ENCODE measurements around the gene EPB41L1. TPM values are rescaled to one million over a fixed set of nuclear protein-coding genes. Genes with fewer than 3 reads are reported as not detected.

The EPB41L1 gene
- total RNA-seq, 1 donor, result 9.1 TPM

DNA sequence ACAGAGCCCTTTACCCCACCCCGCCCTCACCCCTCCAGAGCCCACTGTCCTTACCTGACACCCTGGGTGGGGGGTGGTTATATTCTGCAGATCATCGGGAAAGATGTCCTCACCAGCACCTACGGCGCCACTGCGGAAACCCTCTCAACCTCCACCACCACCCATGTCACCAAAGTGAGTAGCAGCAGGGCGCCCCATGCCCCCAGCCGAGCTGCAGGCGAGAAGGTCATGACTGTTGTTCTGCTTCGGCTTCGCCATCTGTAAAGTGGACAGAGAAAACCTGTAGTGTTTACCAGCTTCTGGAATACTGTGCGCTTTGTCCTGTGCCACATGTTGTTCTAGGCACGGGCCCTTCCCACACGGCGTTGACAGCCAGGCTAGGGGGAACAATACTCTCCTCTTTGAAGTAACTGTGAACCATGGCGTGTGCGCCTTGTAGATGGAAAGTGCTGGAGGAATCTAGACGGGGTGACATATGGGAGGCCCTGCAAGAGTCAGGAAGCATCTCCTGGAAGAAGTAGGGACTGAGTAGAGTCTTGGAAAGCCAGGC lies 65.2 kb downstream of the EPB41L1 start:
- H3K4me3 ChIP-seq (ENCODE audit: low read depth, low read length), result no peak overlapping the region
- no peak for DNase-seq (ENCODE audit: low read depth)
- TF ChIP-seq, protein P1, sequence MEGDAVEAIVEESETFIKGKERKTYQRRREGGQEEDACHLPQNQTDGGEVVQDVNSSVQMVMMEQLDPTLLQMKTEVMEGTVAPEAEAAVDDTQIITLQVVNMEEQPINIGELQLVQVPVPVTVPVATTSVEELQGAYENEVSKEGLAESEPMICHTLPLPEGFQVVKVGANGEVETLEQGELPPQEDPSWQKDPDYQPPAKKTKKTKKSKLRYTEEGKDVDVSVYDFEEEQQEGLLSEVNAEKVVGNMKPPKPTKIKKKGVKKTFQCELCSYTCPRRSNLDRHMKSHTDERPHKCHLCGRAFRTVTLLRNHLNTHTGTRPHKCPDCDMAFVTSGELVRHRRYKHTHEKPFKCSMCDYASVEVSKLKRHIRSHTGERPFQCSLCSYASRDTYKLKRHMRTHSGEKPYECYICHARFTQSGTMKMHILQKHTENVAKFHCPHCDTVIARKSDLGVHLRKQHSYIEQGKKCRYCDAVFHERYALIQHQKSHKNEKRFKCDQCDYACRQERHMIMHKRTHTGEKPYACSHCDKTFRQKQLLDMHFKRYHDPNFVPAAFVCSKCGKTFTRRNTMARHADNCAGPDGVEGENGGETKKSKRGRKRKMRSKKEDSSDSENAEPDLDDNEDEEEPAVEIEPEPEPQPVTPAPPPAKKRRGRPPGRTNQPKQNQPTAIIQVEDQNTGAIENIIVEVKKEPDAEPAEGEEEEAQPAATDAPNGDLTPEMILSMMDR (IDR thresholded peaks at IDR 0.05; ENCODE audit: insufficient read depth, low read depth, low read length), result no peak

DNA sequence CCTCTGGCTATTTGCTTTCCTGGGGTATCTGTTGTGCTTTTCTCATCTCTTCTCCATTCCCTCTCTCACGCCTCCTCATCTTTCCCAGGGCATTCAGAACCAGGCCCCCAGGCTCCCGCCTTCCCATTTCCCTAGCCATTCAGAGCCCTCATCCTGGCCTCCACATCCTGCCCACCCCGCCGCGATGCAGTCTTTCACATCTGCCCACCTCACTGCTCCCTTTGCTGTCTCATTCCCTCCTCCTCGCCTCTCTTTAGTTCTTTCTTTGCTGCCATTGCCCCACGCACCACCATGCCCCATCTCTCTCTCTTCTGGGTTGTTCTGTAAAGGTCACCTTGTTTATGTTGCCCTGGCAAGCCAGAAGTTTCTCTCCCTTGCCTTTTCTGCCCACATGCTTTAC lies 71.1 kb downstream of the EPB41L1 start:
- TF ChIP-seq, protein P1 (IDR thresholded peaks at IDR 0.05; ENCODE audit: insufficient read depth, low read depth, low read length), result no peak
- H3K4me3 ChIP-seq (ENCODE audit: low read depth, low read length), result no peak overlapping the region
- no peak for DNase-seq (ENCODE audit: low read depth)

DNA sequence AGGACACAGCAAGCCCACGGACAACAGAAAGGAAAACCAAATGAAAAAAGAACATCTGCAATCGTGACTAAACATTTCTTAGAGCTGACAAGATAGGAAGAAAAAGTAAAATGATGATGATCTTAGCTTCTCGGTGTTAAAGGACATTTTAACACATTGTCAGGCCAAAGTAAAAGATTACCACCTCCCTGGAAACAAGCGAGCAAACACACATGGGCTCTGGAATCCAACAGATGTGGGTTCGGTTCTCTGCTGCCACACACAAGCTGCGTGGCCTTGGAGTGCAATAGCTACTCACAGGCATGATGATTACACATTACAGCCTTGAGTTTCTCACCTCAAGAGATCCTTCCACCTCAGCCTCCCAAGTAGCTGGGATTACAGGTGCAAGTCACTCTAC lies 74.2 kb downstream of the EPB41L1 start:
- TF ChIP-seq, protein P1 (IDR thresholded peaks at IDR 0.05; ENCODE audit: insufficient read depth, low read depth, low read length), result no peak
- no peak overlapping the region for H3K4me3 ChIP-seq (ENCODE audit: low read depth, low read length)
- no peak for DNase-seq (ENCODE audit: low read depth)

DNA sequence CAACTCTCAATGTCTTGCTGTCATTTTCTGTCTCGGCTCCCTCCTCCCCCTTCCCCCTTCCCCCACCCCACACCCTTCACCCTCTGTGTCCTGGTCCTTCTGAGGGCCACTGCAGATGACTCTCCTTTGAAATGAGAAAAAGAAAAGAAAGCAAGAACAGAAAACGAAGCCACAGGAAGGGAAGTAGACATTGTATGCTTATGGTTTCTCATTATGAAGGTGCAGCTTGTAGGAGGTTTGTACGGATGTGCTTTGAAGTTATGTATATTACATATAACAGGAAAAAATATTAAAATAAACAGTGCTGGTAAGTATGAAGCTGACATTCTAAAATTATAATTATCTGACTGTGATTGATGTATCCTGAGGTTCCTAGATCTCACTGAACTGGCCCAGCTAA lies 75.5 kb downstream of the EPB41L1 start:
- TF ChIP-seq, protein P1 (IDR thresholded peaks at IDR 0.05; ENCODE audit: insufficient read depth, low read depth, low read length), result no peak
- no peak for DNase-seq (ENCODE audit: low read depth)

DNA sequence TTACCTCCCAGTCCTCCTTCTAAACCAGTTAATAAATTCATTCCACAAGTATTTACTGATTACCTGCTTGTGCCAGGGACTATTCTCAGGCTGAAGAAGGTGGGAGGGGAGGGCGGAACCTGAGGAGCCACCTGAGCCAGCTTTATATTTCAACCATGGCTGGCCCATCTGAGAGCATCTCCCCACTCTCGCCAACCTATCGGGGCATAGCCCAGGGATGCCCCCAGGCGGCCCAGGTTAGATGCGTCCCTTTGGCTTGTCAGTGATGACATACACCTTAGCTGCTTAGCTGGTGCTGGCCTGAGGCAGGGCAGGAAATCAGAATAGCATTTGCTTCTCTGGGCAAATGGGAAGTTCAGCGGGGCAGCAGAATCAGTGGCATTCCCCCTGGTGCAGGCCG lies 76.8 kb downstream of the EPB41L1 start:
- no peak for DNase-seq (ENCODE audit: low read depth)

More for the DNA sequence above, 75.5 kb downstream of the EPB41L1 start:
- no peak overlapping the region for H3K4me3 ChIP-seq (ENCODE audit: low read depth, low read length)

DNA sequence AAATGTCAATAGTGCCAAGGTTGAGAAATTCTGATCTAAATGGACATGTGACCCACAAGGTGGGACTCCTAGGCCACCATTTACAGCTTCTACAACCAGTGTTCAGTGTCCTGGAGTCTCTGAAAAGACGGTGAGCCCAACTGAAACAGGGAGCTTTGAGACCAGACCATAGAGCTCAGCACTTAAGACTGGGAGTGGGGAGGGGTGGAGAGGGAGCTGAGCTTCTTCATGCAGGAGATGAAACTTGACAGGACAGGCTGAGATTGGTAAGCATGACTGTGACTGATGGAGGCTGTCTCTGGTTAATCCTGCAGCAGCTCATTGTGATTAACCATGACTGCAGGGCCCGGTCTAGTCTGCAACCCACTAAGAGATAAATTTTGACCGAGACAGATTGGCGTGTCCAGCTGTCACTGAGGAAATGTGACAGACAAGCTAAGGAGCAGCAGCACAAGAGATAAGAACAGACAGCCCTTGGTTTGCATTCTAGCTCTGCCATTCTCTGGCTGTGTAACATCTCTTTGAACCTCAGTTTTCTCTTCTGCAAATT lies 80.3 kb downstream of the EPB41L1 start:
- no peak for DNase-seq (ENCODE audit: low read depth)
- TF ChIP-seq, protein P1 (IDR thresholded peaks at IDR 0.05; ENCODE audit: insufficient read depth, low read depth, low read length), result no peak
- no peak overlapping the region for H3K4me3 ChIP-seq (ENCODE audit: low read depth, low read length)

More for the DNA sequence above, 76.8 kb downstream of the EPB41L1 start:
- H3K4me3 ChIP-seq (ENCODE audit: low read depth, low read length), result no peak overlapping the region
- TF ChIP-seq, protein P1 (IDR thresholded peaks at IDR 0.05; ENCODE audit: insufficient read depth, low read depth, low read length), result no peak

Data from fibroblast of villous mesenchyme (primary cell).